ENCODE measurements around the gene CLUH. TPM values are rescaled to one million over a fixed set of nuclear protein-coding genes. Genes with fewer than 3 reads are reported as not detected.

CLUH gene
- total and polyA plus RNA-seq, 11 donors = 89.5 to 298 (median 154) TPM

- H3K27ac ChIP-seq = peak overlapping the region; percentile 20 to 83 (median 76)
- H3K9me3 ChIP-seq = no peaks in the 10 kb centered on the region
- peak overlapping the region; percentile 20 to 58 (median 50) for H3K4me3 ChIP-seq
- 2 to 3% (median 2%) methylated on average over 66 to 98 of the region's 98 CpGs for WGBS, 4 donors
- TF ChIP-seq, protein P1, sequence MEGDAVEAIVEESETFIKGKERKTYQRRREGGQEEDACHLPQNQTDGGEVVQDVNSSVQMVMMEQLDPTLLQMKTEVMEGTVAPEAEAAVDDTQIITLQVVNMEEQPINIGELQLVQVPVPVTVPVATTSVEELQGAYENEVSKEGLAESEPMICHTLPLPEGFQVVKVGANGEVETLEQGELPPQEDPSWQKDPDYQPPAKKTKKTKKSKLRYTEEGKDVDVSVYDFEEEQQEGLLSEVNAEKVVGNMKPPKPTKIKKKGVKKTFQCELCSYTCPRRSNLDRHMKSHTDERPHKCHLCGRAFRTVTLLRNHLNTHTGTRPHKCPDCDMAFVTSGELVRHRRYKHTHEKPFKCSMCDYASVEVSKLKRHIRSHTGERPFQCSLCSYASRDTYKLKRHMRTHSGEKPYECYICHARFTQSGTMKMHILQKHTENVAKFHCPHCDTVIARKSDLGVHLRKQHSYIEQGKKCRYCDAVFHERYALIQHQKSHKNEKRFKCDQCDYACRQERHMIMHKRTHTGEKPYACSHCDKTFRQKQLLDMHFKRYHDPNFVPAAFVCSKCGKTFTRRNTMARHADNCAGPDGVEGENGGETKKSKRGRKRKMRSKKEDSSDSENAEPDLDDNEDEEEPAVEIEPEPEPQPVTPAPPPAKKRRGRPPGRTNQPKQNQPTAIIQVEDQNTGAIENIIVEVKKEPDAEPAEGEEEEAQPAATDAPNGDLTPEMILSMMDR (IDR thresholded peaks at IDR 0.05) = no peak
- peak in 1 of 2 donors; percentile 39 for TF ChIP-seq POLR2A (IDR thresholded peaks at IDR 0.05)
- H3K27me3 ChIP-seq = peaks cover 0 to 15% (median 0%) of the 10 kb centered on the region in 9 donors
- peak in 4 of 5 donors; percentile 48 to 78 (median 60) for DNase-seq
- peak; percentile 38 to 60 (median 43) for ATAC-seq
- H3K4me1 ChIP-seq = peaks cover 0 to 19% (median 4%) of the 10 kb centered on the region in 12 donors
- intact Hi-C loops (cut with DNase I) = no loop called here
- H3K36me3 ChIP-seq = peaks cover 0 to 5% (median 0%) of the 10 kb centered on the region in 9 donors
Observed at GRCh38 chr17:2723997-2724783, 12.6 kb upstream of the CLUH start.

GRCh38 chr17:2723505-2723996, 12.0 kb upstream of the CLUH start:
- H3K9me3 ChIP-seq = no peaks in the 10 kb centered on the region
- H3K36me3 ChIP-seq = peaks cover 0 to 5% (median 0%) of the 10 kb centered on the region in 9 donors
- WGBS, 4 donors = 10 to 33% (median 22%) methylated on average over 11 to 18 of the region's 18 CpGs
- peaks cover 0 to 19% (median 4%) of the 10 kb centered on the region in 12 donors for H3K4me1 ChIP-seq
- peak overlapping the region; percentile 20 to 58 (median 50) for H3K4me3 ChIP-seq
- ATAC-seq (peak; percentile 19 to 57 (median 35)), DNase-seq (no peak)
- H3K27ac ChIP-seq = peak overlapping the region in 11 of 12 donors; percentile 33 to 83 (median 77)
- TF ChIP-seq, protein P1 (IDR thresholded peaks at IDR 0.05) = no peak
- no peak for TF ChIP-seq POLR2A (IDR thresholded peaks at IDR 0.05)
- H3K27me3 ChIP-seq = peaks cover 0 to 15% (median 0%) of the 10 kb centered on the region in 9 donors
- intact Hi-C loops (cut with DNase I) = no loop called here

DNA sequence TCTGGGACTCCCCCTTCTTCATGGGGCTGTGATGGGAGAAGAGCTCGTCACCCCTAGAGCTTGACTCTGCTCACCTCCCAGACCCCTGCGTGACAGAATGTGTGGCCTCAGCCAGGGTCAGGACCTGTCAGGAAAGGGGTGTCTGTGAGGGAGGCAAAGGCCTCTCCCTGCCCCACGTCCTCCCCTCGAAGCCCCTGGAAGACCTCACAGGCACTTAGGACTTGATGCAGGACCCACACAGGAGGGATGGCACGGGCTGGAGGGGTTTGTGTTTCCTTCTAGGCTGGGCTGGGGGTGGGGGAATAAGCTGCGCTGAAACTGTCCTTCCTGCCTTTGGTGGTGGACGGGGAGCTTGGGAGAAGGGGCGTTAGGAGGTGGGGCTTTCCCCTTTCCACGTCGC, 11.0 kb upstream of the CLUH start:
- TF ChIP-seq, protein P1 (IDR thresholded peaks at IDR 0.05) = no peak
- Histone ChIP-seq H3K27me3 (peaks cover 0 to 15% (median 0%) of the 10 kb centered on the region in 9 donors), H3K4me1 (peaks cover 0 to 19% (median 4%) of the 10 kb centered on the region in 12 donors), H3K36me3 (peaks cover 0 to 5% (median 0%) of the 10 kb centered on the region in 9 donors), H3K4me3 (no peak overlapping the region), H3K9me3 (no peaks in the 10 kb centered on the region), H3K27ac (no peak overlapping the region)
- DNase-seq (no peak), ATAC-seq (no peak)
- 51 to 74% (median 68%) methylated on average over 6 to 10 of the region's 10 CpGs for WGBS, 4 donors
- intact Hi-C loops (cut with DNase I) = no loop called here

DNA sequence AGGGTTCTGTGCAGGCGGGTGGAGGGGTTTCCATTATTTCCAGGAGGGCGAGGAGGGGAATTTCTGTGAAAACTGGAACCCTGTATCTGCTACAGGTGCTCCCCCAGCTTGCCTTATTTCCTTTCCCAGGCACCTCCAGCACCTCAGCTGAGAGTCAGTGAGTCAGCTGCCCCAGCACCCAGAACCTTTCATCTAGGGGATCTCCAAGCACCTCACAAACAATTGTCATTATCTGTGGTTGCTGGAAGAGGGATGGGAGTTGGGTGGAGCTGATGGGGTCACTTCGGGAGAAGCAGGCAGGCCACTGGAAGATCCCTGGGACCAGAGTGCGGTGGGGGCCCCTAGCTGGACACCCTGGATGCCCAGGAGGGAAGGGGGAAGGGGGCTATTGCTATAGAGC, 10.0 kb upstream of the CLUH start:
- TF ChIP-seq, protein P1 (IDR thresholded peaks at IDR 0.05) = no peak
- no peak for TF ChIP-seq POLR2A (IDR thresholded peaks at IDR 0.05)
- Histone ChIP-seq H3K27me3 (peaks cover 0 to 15% (median 0%) of the 10 kb centered on the region in 9 donors), H3K36me3 (peaks cover 0 to 5% (median 0%) of the 10 kb centered on the region in 9 donors), H3K9me3 (no peaks in the 10 kb centered on the region), H3K27ac (no peak overlapping the region), H3K4me1 (peaks cover 0 to 19% (median 4%) of the 10 kb centered on the region in 12 donors), H3K4me3 (no peak overlapping the region)
- WGBS, 4 donors = 67 to 76% (median 68%) methylated on average over 4 of the region's 4 CpGs
- no peak for ATAC-seq
- intact Hi-C loops (cut with DNase I) = no loop called here
- DNase-seq = no peak

Data from heart left ventricle (tissue), 16 donors.